Loucy (cell line): ENCODE data around the gene NXPH1.

Source experiments
- H2AFZ ChIP-seq: fragments of 200-600 bp; sonication (generic); 2 replicates; pipeline ENCODE4 v1.6.0; 2016; ENCODE audit warnings: antibody characterized with exemption, mild to moderate bottlenecking, low read length, moderate library complexity
- H3F3A ChIP-seq: fragments of 200-600 bp; 2 replicates; pipeline ENCODE4 v1.6.0; 2016; ENCODE audit warnings: antibody characterized with exemption, low read depth, mild to moderate bottlenecking
- H3K27me3 ChIP-seq: fragments of 200-600 bp; sonication (generic); 2 replicates; pipeline ENCODE4 v1.6.1; 2014; ENCODE audit warnings: low read length, mild to moderate bottlenecking; ENCODE audit not compliant: insufficient read depth, poor library complexity, severe bottlenecking
- H3K36me3 ChIP-seq: fragments of 200-600 bp; sonication (generic); 2 replicates; pipeline ENCODE4 v1.6.1; 2016; ENCODE audit warnings: low read length; ENCODE audit not compliant: insufficient read depth
- H3K4me1 ChIP-seq: fragments of 200-600 bp; sonication (generic); 2 replicates; pipeline ENCODE4 v1.5.1; 2014; ENCODE audit warnings: low read length, mild to moderate bottlenecking; ENCODE audit not compliant: insufficient read depth, poor library complexity, severe bottlenecking
- H3K4me2 ChIP-seq: fragments of 200-600 bp; sonication (generic); 2 replicates; pipeline ENCODE4 v1.6.0; 2014; ENCODE audit warnings: antibody characterized with exemption, low read length, low read depth, mild to moderate bottlenecking; ENCODE audit not compliant: poor library complexity, severe bottlenecking
- H3K4me3 ChIP-seq: fragments of 200-600 bp; sonication (generic); 2 replicates; pipeline ENCODE4 v1.5.1; 2014; ENCODE audit warnings: low read length, mild to moderate bottlenecking, mixed read lengths; ENCODE audit not compliant: poor library complexity, severe bottlenecking
- H3K79me2 ChIP-seq: fragments of 200-600 bp; sonication (generic); 2 replicates; pipeline ENCODE4 v1.6.1; 2014; ENCODE audit warnings: low read length; ENCODE audit not compliant: insufficient read depth
- H3K9ac ChIP-seq: fragments of 200-600 bp; sonication (generic); 2 replicates; pipeline ENCODE4 v1.6.0; 2014; ENCODE audit warnings: mild to moderate bottlenecking, low read depth, low read length, moderate library complexity; ENCODE audit not compliant: poor library complexity, severe bottlenecking
- H3K9me2 ChIP-seq: fragments of 200-600 bp; sonication (generic); replicated peaks from 2 replicates; pipeline ENCODE4 v1.6.1; 2016; ENCODE audit warnings: low read depth, low read length, mixed read lengths
- H3K9me3 ChIP-seq: fragments of 200-600 bp; sonication (generic); 2 replicates; pipeline ENCODE4 v1.6.1; 2014; ENCODE audit warnings: mild to moderate bottlenecking, antibody characterized with exemption, low read length, low read depth; ENCODE audit not compliant: insufficient read depth
- H4K20me1 ChIP-seq: fragments of 200-600 bp; sonication (generic); 2 replicates; pipeline ENCODE4 v1.6.0; 2014; ENCODE audit warnings: antibody characterized with exemption, low read length, mild to moderate bottlenecking; ENCODE audit not compliant: insufficient read depth, poor library complexity, severe bottlenecking
- CTCF ChIP-seq: fragments of 200-600 bp; sonication (generic); conservative IDR thresholded peaks from 2 replicates; pipeline ENCODE4 v1.5.1; 2014; ENCODE audit warnings: mild to moderate bottlenecking, antibody characterized with exemption, low read length
- EZH2phosphoT487 ChIP-seq: fragments of 200-600 bp; IDR thresholded peaks from 2 replicates; pipeline ENCODE4 v1.6.1; 2018; ENCODE audit warnings: antibody characterized with exemption, mild to moderate bottlenecking, moderate library complexity, borderline replicate concordance

Gene NXPH1

DNA sequence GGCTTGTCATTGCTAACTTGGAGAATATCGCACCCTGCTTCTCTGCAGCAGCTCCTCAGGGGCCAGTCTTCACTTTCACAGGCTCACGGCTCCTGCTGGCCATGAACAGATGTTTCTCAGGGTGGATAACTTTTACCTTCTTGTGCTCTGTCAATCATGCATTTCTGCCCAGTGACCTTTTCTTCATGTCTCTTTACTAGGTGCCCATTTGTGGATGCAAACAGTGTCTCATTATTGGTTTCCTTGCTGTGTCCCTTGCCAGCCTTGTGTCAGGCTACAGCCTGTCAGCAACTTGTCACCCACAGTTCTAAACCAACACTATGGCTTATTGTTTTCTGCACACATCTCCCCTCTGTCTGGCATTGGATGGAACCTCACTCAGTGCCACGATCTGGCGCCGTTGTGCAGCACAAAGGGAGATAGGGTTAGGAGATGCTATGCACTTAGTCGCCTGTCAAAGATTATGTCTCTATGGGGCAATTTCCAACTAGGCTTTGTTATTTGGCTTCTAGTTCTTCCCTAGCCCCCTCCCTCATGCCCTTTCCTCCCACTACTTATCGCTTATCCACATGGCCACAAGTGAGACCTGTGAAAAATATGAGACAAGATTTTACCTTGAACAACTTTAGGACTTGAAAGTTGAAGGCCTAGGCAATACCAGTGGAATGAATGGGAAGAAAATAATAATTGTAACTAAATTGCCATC lies 45.7 kb upstream of the NXPH1 start:
- TF ChIP-seq EZH2phosphoT487 (no peak), CTCF (no peak)
- H4K20me1 ChIP-seq, result no peaks in the 10 kb centered on the region
- H3K27me3 ChIP-seq, result no peaks in the 10 kb centered on the region
- no peaks in the 10 kb centered on the region for H3F3A ChIP-seq
- H3K9me2 ChIP-seq, result no peaks in the 10 kb centered on the region
- no peak overlapping the region for H3K4me3 ChIP-seq
- no peaks in the 10 kb centered on the region for H3K79me2 ChIP-seq
- H3K36me3 ChIP-seq, result no peaks in the 10 kb centered on the region
- H3K4me2 ChIP-seq, result peak overlapping the region; percentile 26
- H3K9ac ChIP-seq, result peak overlapping the region; percentile 16
- peaks cover 32% of the 10 kb centered on the region for H3K4me1 ChIP-seq
- no peaks in the 10 kb centered on the region for H3K9me3 ChIP-seq
- H2AFZ ChIP-seq, result peak overlapping the region; percentile 71

DNA sequence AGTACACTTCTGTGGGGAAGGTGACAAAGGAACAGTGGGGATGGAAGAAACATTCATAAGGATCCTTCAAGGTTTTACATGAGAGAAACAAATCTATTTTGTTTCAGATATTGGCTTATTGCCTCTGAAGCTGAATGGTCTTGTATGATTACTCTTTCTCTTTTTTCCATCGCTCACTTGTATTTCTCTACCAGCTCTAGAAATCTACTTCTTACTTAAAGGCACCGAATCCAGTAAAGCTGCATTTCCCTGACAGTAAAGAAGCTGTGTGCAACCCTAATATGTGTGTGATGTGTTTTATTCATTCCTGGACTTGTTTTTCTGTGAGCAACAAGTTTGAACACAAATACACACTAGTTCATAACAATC lies 45.2 kb upstream of the NXPH1 start:
- no peaks in the 10 kb centered on the region for H3F3A ChIP-seq
- TF ChIP-seq EZH2phosphoT487 (no peak), CTCF (no peak)
- H3K9me3 ChIP-seq, result no peaks in the 10 kb centered on the region
- peaks cover 32% of the 10 kb centered on the region for H3K4me1 ChIP-seq
- H3K4me2 ChIP-seq, result no peak overlapping the region
- H4K20me1 ChIP-seq, result no peaks in the 10 kb centered on the region
- no peaks in the 10 kb centered on the region for H3K36me3 ChIP-seq
- no peak overlapping the region for H3K4me3 ChIP-seq
- no peaks in the 10 kb centered on the region for H3K9me2 ChIP-seq
- H3K9ac ChIP-seq, result no peak overlapping the region
- H3K27me3 ChIP-seq, result no peaks in the 10 kb centered on the region
- H3K79me2 ChIP-seq, result no peaks in the 10 kb centered on the region
- H2AFZ ChIP-seq, result peak overlapping the region; percentile 71; the same call in 1 of the 2 replicates

DNA sequence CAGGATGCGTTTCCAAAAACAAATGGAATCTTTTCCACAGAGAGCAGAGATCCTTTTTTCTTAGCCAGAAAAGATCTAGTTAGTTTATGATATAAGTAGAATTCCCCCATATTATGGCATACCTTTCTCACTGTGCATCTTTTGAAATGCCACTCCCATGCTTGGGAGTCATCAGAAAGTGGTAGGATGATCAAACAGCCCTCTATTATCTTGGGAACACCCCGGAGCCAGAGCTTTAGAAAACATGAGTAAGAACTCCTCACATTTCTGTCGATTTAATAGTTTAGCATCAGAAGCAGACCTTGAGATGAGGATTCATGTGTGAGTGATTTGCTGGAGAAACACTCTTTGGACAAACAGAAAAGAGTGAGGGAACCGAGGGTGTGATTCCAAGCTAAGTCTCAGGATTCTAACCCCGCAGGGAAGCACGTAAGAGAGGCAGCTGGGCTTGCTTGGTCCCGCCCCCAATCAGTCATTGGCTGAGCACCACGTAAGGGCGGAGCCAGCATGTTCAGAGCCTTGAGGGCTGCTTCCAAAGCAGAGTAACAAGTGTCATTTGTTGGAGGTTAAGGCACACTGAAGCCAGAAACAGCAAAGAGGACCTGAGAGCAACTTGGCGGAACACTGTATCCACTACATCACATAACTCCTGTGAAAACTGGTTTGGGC lies 43.7 kb upstream of the NXPH1 start:
- Histone ChIP-seq H3K4me2 (no peak overlapping the region), H3K79me2 (no peaks in the 10 kb centered on the region), H3K4me1 (peaks cover 30% of the 10 kb centered on the region), H3K27me3 (no peaks in the 10 kb centered on the region), H2AFZ (no peak overlapping the region), H3K9ac (no peak overlapping the region), H3F3A (no peaks in the 10 kb centered on the region), H3K36me3 (no peaks in the 10 kb centered on the region), H4K20me1 (no peaks in the 10 kb centered on the region), H3K9me2 (no peaks in the 10 kb centered on the region), H3K4me3 (no peak overlapping the region), H3K9me3 (no peaks in the 10 kb centered on the region)
- no peak for TF ChIP-seq EZH2phosphoT487
- no peak for TF ChIP-seq CTCF
